ENCODE measurements around the gene TGFB3.

TGFB3 gene

GRCh38 chr14:75976826-75977581 is 4.8 kb downstream of the TGFB3 start:
- H3K9me3 ChIP-seq (replicated peaks; ENCODE audit: insufficient read depth, low read length), result no peaks in the 10 kb centered on the region
- no peaks in the 10 kb centered on the region for H4K20me1 ChIP-seq (ENCODE audit: insufficient read depth, low read length)
- no peak overlapping the region for H3K4me2 ChIP-seq (ENCODE audit: low read depth, low read length)
- no peaks in the 10 kb centered on the region for H3K36me3 ChIP-seq (replicated peaks; ENCODE audit: insufficient read depth, low read length)
- H3K27me3 ChIP-seq (replicated peaks; ENCODE audit: insufficient read depth, low read length), result no peaks in the 10 kb centered on the region
- TF ChIP-seq EZH2phosphoT487 (IDR thresholded peaks at IDR 0.05; ENCODE audit: low read length), result no peak
- TF ChIP-seq EZH2 (optimal IDR thresholded peaks at IDR 0.05; ENCODE audit: low read depth, low read length), result no peak
- TF ChIP-seq CTCF (IDR thresholded peaks at IDR 0.05; ENCODE audit: low read length), result no peak
- H2AFZ ChIP-seq (ENCODE audit: low read length), result no peak overlapping the region
- H3K4me3 ChIP-seq (ENCODE audit: low read length), result no peak overlapping the region
- H3K9ac ChIP-seq (ENCODE audit: low read length), result no peak overlapping the region
- H3K4me1 ChIP-seq (ENCODE audit: low read length), result no peaks in the 10 kb centered on the region
- no peak overlapping the region for H3K27ac ChIP-seq (ENCODE audit: low read length)
- H3K79me2 ChIP-seq (ENCODE audit: low read length), result no peaks in the 10 kb centered on the region
- no peaks in the 10 kb centered on the region for H3F3A ChIP-seq (ENCODE audit: insufficient read depth, low read length)
- no peak for DNase-seq
- no peaks in the 10 kb centered on the region for H3K9me2 ChIP-seq (replicated peaks; ENCODE audit: insufficient read depth, low read length)

- no peaks in the 10 kb centered on the region for H3K4me1 ChIP-seq (ENCODE audit: low read length)
- H3K9ac ChIP-seq (ENCODE audit: low read length), result no peak overlapping the region
- no peaks in the 10 kb centered on the region for H3K9me2 ChIP-seq (replicated peaks; ENCODE audit: insufficient read depth, low read length)
- H4K20me1 ChIP-seq (ENCODE audit: insufficient read depth, low read length), result no peaks in the 10 kb centered on the region
- H3F3A ChIP-seq (ENCODE audit: insufficient read depth, low read length), result no peaks in the 10 kb centered on the region
- DNase-seq, result no peak
- H3K4me2 ChIP-seq (ENCODE audit: low read depth, low read length), result no peak overlapping the region
- H3K9me3 ChIP-seq (replicated peaks; ENCODE audit: insufficient read depth, low read length), result no peaks in the 10 kb centered on the region
- TF ChIP-seq EZH2phosphoT487 (IDR thresholded peaks at IDR 0.05; ENCODE audit: low read length) (no peak), EZH2 (optimal IDR thresholded peaks at IDR 0.05; ENCODE audit: low read depth, low read length) (no peak), CTCF (IDR thresholded peaks at IDR 0.05; ENCODE audit: low read length) (no peak)
- H3K27ac ChIP-seq (ENCODE audit: low read length), result no peak overlapping the region
- no peaks in the 10 kb centered on the region for H3K27me3 ChIP-seq (replicated peaks; ENCODE audit: insufficient read depth, low read length)
- H3K4me3 ChIP-seq (ENCODE audit: low read length), result no peak overlapping the region
- no peak overlapping the region for H2AFZ ChIP-seq (ENCODE audit: low read length)
- no peaks in the 10 kb centered on the region for H3K79me2 ChIP-seq (ENCODE audit: low read length)
- no peaks in the 10 kb centered on the region for H3K36me3 ChIP-seq (replicated peaks; ENCODE audit: insufficient read depth, low read length)
Observed at GRCh38 chr14:75972801-75973421, 8.9 kb downstream of the TGFB3 start.

GRCh38 chr14:75971509-75971908 is 10.3 kb downstream of the TGFB3 start:
- no peak for TF ChIP-seq EZH2 (optimal IDR thresholded peaks at IDR 0.05; ENCODE audit: low read depth, low read length)
- no peak for TF ChIP-seq EZH2phosphoT487 (IDR thresholded peaks at IDR 0.05; ENCODE audit: low read length)
- no peak for TF ChIP-seq CTCF (IDR thresholded peaks at IDR 0.05; ENCODE audit: low read length)
- H3F3A ChIP-seq (ENCODE audit: insufficient read depth, low read length), result no peaks in the 10 kb centered on the region
- no peaks in the 10 kb centered on the region for H4K20me1 ChIP-seq (ENCODE audit: insufficient read depth, low read length)
- H3K9ac ChIP-seq (ENCODE audit: low read length), result no peak overlapping the region
- no peaks in the 10 kb centered on the region for H3K9me3 ChIP-seq (replicated peaks; ENCODE audit: insufficient read depth, low read length)
- H3K36me3 ChIP-seq (replicated peaks; ENCODE audit: insufficient read depth, low read length), result no peaks in the 10 kb centered on the region
- H3K4me3 ChIP-seq (ENCODE audit: low read length), result no peak overlapping the region
- no peak overlapping the region for H3K27ac ChIP-seq (ENCODE audit: low read length)
- H3K79me2 ChIP-seq (ENCODE audit: low read length), result no peaks in the 10 kb centered on the region
- DNase-seq, result no peak
- H3K9me2 ChIP-seq (replicated peaks; ENCODE audit: insufficient read depth, low read length), result no peaks in the 10 kb centered on the region
- H2AFZ ChIP-seq (ENCODE audit: low read length), result no peak overlapping the region
- no peaks in the 10 kb centered on the region for H3K27me3 ChIP-seq (replicated peaks; ENCODE audit: insufficient read depth, low read length)
- no peak overlapping the region for H3K4me2 ChIP-seq (ENCODE audit: low read depth, low read length)
- no peaks in the 10 kb centered on the region for H3K4me1 ChIP-seq (ENCODE audit: low read length)
